A673 (cell line): ENCODE results near the gene ADAMTSL1. TPM values are rescaled to one million over a fixed set of nuclear protein-coding genes. Genes with fewer than 3 reads are reported as not detected.

Experiments
- BruUV-seq: library from RNA; stranded (reverse); fragments of 400-500 nt; replicated peaks from 2 replicates; lab custom pipeline; 2021; lab: Mats Ljungman, UMichigan
- CTCF ChIA-PET: fragments of 300-600 bp; sonication (Branson Sonifier 250); formaldehyde crosslinking; loops from one replicate; lab custom pipeline; 2022; ENCODE audit warnings: antibody characterized with exemption; lab: Charles Lee
- POLR2A ChIA-PET: fragments of 300-600 bp; sonication (Branson Sonifier 250); formaldehyde crosslinking; loops from one replicate; lab custom pipeline; 2022; ENCODE audit warnings: antibody characterized with exemption; ENCODE audit not compliant: low non-redundant PET; lab: Charles Lee
- DNase-seq: peaks from one replicate; pipeline ENCODE4 v3.0.0-alpha.2; 2015; ENCODE audit warnings: low spot score
- H3K27ac ChIP-seq: fragments of 200-600 bp; sonication (generic); 2 replicates; pipeline ENCODE4 v1.5.1; 2016; ENCODE audit warnings: mixed run types, low read depth, mild to moderate bottlenecking, mixed read lengths, antibody characterized with exemption, low read length; ENCODE audit not compliant: poor library complexity, severe bottlenecking
- H3K27me3 ChIP-seq: fragments of 200-600 bp; sonication (generic); replicated peaks from 2 replicates; pipeline ENCODE4 v1.6.1; 2017; ENCODE audit warnings: mixed run types, low read depth, mild to moderate bottlenecking, mixed read lengths, antibody characterized with exemption, low read length; ENCODE audit not compliant: insufficient read depth, poor library complexity
- H3K36me3 ChIP-seq: fragments of 200-600 bp; sonication (generic); 2 replicates; pipeline ENCODE4 v1.6.1; 2016; ENCODE audit warnings: mixed run types, mild to moderate bottlenecking, mixed read lengths, antibody characterized with exemption, low read length; ENCODE audit not compliant: insufficient read depth, poor library complexity, severe bottlenecking
- H3K4me1 ChIP-seq: fragments of 200-600 bp; sonication (generic); 2 replicates; pipeline ENCODE4 v1.6.1; 2017; ENCODE audit warnings: mixed run types, mild to moderate bottlenecking, mixed read lengths, antibody characterized with exemption, low read length; ENCODE audit not compliant: insufficient read depth, poor library complexity, severe bottlenecking
- H3K4me3 ChIP-seq: fragments of 200-600 bp; sonication (generic); 2 replicates; pipeline ENCODE4 v1.5.1; 2016; ENCODE audit warnings: low read depth, mixed run types, mild to moderate bottlenecking, mixed read lengths, low read length; ENCODE audit not compliant: poor library complexity, severe bottlenecking
- H3K9me3 ChIP-seq: fragments of 200-600 bp; sonication (generic); 2 replicates; pipeline ENCODE4 v1.6.1; 2016; ENCODE audit warnings: mixed run types, low read depth, mild to moderate bottlenecking, mixed read lengths, antibody characterized with exemption, low read length; ENCODE audit not compliant: poor library complexity, severe bottlenecking
- CTCF ChIP-seq: fragments of 300-800, 200-600 bp; sonication (generic); conservative IDR thresholded peaks from 2 replicates; pipeline ENCODE4 v1.5.1; 2017; ENCODE audit warnings: low read depth, mild to moderate bottlenecking, antibody characterized with exemption, low read length, moderate library complexity, mixed read lengths
- EZH2 ChIP-seq: fragments of 200-600 bp; sonication (generic); IDR thresholded peaks from 2 replicates; pipeline ENCODE4 v1.6.1; 2017; ENCODE audit warnings: borderline replicate concordance, low read depth, mild to moderate bottlenecking, mixed read lengths, antibody characterized with exemption, low read length; ENCODE audit not compliant: poor library complexity, severe bottlenecking
- intact Hi-C: fragments of 100-400 bp; cut with micrococcal nuclease; formaldehyde crosslinking; loops from one replicate; pipeline ENCODE4 v1.10.0; 2022; ENCODE audit not compliant: unreplicated experiment
- total RNA-seq: library from RNA; stranded (reverse); gene quantifications from 2 replicates; pipeline ENCODE4 v1.2.3, GENCODE V29; 2021

The ADAMTSL1 gene
- total RNA-seq, 1 experiment from 2014 or later = not detected

GRCh38 chr9:18610956-18611355 lies 137.0 kb downstream of the ADAMTSL1 start:
- no peaks in the 10 kb centered on the region for H3K4me1 ChIP-seq
- intact Hi-C loops = no loop called here
- ChIA-PET CTCF (no interaction called here), POLR2A (no interaction called here)
- BruUV-seq = no TSS peak
- H3K4me3 ChIP-seq = no peak overlapping the region
- no peaks in the 10 kb centered on the region for H3K9me3 ChIP-seq
- DNase-seq = no peak
- no peak overlapping the region for H3K27ac ChIP-seq
- no peak for TF ChIP-seq EZH2
- no peak for TF ChIP-seq CTCF
- no peaks in the 10 kb centered on the region for H3K27me3 ChIP-seq
- no peaks in the 10 kb centered on the region for H3K36me3 ChIP-seq

GRCh38 chr9:18611971-18612370 lies 138.0 kb downstream of the ADAMTSL1 start:
- BruUV-seq = no TSS peak
- Histone ChIP-seq H3K27ac (no peak overlapping the region), H3K27me3 (no peaks in the 10 kb centered on the region), H3K36me3 (no peaks in the 10 kb centered on the region), H3K9me3 (no peaks in the 10 kb centered on the region), H3K4me3 (no peak overlapping the region), H3K4me1 (no peaks in the 10 kb centered on the region)
- DNase-seq = no peak
- TF ChIP-seq EZH2 (no peak), CTCF (no peak)
- CTCF ChIA-PET = no interaction called here
- intact Hi-C loops = no loop called here
- POLR2A ChIA-PET = no interaction called here

GRCh38 chr9:18614116-18614515 lies 140.2 kb downstream of the ADAMTSL1 start:
- H3K27me3 ChIP-seq = no peaks in the 10 kb centered on the region
- intact Hi-C loops = no loop called here
- no peaks in the 10 kb centered on the region for H3K4me1 ChIP-seq
- H3K9me3 ChIP-seq = no peaks in the 10 kb centered on the region
- no peak for DNase-seq
- POLR2A ChIA-PET = no interaction called here
- no peak overlapping the region for H3K4me3 ChIP-seq
- TF ChIP-seq EZH2 (no peak), CTCF (no peak)
- no TSS peak for BruUV-seq
- no peaks in the 10 kb centered on the region for H3K36me3 ChIP-seq
- CTCF ChIA-PET = no interaction called here
- no peak overlapping the region for H3K27ac ChIP-seq
